GM18511 (cell line): Measurements from ENCODE around the gene INSIG2.
A peak's percentile ranks its signal among the peaks of the same experiment; 100 is the strongest.

Experiments used
- ATAC-seq: cut with Tn5 transposase; IDR thresholded peaks from one replicate; pipeline ENCODE4 v1.9.1; 2021; ENCODE audit warnings: mild to moderate bottlenecking, moderate library complexity; ENCODE audit not compliant: unreplicated experiment

Gene INSIG2

DNA sequence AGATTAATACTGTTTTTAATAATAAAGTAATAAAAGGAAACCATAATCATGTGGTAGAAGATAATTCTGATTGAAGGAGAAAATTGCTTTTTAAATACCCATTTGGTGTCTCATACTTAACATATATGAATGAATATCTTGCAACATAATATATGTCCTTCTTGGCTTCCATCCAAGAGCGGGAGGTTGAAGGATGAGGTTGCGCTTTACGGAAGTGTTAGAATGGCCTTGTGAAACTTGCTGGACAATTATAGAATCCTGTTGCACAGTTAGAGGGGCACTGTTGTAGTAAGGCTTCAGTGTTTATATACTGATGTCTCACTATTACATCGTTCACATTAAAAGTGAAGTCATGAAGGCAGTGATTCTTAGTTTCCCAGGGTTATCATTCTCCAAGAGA lies 9.4 kb downstream of the INSIG2 start:
- no peak for ATAC-seq

GRCh38 chr2:118098307-118099030 lies 10.2 kb downstream of the INSIG2 start:
- ATAC-seq, result no peak

GRCh38 chr2:118102433-118103082 lies 14.3 kb downstream of the INSIG2 start:
- ATAC-seq, result no peak

DNA sequence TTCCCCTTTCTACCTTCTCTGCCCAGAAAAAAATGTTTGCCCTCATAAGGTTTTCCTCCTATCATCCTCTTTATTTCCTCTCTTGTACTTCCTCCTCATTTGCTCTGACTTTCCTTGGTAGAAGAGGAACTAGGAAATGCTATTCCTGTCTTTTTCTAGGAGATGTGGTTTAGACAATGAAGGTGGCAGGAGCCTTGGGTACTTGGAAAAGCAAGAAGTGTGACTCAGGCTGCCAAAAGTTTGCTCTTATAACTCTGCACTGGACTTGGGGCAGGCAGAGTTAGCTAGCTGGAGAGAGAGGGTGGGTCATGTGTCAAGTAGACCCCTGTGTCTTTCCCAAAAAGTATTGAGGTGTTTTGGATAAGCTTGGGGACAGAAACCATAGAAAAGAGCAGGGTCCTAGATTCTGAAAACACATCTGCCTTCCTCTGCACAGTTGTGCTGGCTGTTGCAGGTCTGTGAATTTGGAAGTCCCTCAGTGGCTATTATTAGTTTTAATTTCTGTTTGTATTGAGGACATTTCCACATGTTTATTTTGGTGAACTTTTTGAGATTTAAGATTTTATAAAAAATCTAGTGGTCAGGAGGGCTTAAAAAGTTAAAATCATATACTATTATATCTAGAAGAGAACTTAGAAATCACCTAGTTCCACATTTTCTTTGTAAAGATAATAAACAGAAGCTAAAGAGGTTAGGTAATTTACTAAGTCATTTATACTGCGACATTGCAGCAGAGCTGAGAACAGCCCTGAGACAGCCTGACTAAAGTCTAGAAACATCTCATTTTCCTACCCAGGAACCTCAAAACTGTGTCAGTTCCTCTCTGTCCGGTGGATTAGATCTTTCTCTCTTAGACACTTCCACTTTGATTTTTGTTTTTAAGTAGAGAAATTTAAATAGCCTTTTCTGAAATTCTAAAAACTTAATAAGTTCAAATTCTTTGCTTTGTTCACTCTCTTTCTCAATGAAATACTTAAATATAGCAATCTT lies 16.0 kb downstream of the INSIG2 start:
- peak; percentile 97 for ATAC-seq

- no peak for ATAC-seq
These were observed 17.2 kb downstream of the INSIG2 start for GRCh38 chr2:118105497-118105896.

DNA sequence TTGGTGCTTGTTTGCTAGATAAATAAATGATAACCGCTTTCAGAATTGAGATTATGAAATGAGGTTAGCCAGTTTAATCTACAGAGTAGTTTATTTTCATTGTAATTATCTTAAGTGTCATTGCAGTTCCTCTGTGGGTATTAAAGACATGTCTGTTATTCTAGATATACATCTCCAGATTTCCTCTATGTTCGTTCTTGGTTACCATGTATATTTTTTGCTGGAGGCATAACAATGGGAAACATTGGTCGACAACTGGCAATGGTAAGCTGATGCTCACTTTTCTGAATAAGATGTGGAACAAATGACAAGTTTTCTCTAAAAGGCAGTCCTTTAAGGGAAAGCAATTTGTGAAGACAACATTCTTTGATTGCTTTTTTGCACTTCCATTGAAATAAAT lies 18.7 kb downstream of the INSIG2 start:
- ATAC-seq, result no peak

DNA sequence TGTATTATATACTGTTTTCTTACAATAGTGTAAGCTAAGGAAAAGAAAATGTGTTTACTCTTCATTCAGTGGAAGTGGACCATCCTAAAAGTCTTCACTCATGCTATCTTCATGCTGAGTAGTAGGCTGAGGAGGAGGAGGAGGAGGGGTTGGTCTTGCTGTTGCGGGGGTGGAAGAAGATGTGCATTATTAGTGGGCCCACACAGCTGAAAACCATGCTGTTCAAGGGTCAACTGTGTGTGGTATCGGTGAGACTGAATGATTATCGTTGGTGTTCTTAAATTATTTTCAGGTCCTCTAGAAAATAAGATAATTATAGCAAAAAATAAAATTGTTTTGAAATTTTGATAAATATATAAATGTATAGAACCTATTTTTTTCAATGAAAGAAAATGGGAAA lies 22.0 kb downstream of the INSIG2 start:
- no peak for ATAC-seq

DNA sequence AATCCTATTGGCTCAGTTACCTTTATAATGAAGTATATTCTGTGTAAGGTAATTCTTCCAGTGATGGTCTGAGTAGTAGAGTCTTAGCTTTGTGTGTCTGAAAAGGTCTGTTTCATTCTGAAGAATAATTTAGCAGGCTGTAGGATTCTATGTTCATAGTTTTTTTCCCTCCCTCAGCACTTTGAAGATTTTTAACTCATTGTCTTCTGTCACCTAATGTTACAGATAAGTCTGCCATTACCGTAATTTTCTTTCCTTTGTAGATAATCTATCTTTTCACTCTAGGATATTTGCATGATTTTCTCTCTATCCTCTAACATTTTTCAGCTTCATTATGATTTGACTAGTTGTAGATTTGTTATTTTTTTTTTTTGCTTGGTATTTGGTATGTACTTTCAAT lies 22.7 kb downstream of the INSIG2 start:
- no peak for ATAC-seq

GRCh38 chr2:118112771-118113334 lies 24.6 kb downstream of the INSIG2 start:
- no peak for ATAC-seq

DNA sequence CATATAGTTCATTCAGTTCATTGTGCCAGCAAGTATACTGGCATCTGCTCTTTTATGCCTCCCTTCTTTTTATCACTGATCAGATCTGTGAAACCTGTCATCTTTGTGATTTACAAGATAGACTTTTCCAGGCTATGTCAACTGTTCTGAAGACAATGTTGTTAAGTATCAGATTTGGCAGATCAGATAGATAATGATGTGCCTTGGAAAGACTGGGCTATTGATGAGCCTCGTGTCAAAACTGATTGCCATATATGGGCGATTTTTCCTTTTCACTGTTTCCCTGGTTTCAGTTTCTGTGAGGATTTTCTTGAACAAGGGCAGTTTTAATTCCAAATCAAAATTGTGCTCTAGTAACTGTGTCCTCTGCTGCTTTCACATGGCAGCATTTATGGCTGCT lies 26.6 kb downstream of the INSIG2 start:
- no peak for ATAC-seq

DNA sequence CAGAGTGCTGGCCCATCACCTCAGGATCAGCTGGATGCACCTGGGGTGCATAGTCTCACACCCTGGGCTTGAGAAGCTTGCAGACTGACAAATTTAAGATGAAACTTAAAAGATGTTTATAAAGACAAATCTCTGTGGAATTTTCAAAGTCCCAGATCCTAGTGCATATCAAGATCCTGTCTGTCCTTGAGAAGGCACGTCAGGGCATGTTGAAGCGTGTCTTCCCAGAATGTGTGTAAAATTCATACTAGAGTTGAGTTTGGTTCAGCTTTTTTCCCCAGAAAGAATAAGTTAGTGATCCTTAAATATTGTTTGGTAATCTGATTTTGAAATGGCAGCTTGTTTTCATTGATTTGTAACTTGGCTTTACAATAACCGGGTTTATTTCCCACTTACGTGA lies 27.5 kb downstream of the INSIG2 start:
- ATAC-seq, result no peak

DNA sequence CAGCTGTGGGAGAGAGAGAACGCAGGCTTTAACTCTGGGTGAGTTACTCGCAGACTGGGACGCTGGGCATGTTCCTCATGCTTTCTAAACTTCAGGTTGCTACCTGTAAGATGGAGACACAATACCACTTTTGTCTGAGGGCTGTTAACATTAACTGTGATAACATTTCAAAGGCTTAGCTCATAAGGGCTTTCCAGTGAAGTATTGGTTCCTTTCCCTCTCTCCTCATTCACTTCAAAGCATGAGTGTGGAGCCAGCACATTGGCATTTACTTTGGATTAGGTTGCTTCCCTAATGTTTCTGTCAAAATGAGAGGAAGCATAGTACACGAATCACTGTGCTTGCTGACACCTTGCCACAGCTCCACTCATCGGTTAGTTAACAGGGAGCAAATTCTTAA lies 30.2 kb downstream of the INSIG2 start:
- ATAC-seq, result no peak

DNA sequence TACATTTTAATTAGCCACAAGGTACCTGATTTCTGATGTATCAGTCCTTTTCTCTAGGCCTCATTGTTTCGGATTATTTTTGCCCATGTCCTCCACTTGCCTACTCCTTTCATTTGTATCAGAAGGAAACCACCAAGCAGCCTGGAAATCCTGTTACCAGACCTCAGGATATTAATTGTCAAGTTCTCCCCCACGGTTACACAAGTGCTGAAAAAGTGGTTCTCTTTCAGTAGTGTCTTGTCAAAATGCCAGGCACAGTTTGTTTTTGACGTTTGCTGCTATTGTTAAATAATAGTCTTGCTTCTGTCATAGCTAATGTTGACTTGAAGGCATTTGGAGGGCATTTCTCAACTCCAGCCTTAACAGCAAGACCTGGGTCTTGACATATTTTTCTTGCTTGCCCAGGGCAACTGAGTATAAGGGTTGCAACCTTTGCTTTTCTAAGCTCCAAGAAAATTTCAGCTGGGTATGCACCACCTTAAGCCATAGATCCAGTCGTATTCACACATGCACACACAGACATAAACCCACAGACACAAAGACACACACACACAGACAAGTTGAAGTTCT lies 31.0 kb downstream of the INSIG2 start:
- ATAC-seq, result no peak

DNA sequence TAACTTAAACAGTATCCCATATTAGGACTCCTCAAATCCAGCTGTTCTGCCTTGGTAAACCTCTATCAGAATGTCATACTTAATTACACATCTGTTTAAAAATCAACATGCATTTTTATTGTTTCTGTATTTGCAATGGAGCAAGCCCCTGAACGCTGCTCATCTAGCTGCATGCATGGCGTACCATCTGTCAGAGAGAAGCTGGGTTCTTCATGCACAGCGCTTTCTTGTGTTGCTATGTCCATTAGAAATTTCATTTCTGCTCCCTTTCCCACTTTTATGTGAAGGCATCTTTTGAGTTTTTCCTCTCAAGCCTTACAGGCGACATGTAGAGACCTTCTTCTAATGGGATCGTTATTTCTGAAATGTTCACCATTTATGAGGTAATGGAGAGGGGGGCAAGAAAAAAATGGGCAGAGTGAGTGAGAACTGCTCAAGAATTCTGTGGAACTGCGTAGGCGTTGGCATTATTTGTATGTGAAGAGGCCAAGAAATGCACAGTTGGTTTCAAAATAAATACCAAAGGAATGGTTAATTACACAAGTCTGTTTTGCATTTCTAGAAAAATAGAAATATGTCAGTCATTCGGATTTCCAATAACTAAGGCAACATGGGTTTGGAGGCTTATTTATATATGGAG lies 31.6 kb downstream of the INSIG2 start:
- ATAC-seq, result no peak

- ATAC-seq, result no peak
These were observed 32.1 kb downstream of the INSIG2 start for GRCh38 chr2:118120401-118120780.

- ATAC-seq, result no peak
These were observed 32.8 kb downstream of the INSIG2 start for GRCh38 chr2:118121101-118121500.

DNA sequence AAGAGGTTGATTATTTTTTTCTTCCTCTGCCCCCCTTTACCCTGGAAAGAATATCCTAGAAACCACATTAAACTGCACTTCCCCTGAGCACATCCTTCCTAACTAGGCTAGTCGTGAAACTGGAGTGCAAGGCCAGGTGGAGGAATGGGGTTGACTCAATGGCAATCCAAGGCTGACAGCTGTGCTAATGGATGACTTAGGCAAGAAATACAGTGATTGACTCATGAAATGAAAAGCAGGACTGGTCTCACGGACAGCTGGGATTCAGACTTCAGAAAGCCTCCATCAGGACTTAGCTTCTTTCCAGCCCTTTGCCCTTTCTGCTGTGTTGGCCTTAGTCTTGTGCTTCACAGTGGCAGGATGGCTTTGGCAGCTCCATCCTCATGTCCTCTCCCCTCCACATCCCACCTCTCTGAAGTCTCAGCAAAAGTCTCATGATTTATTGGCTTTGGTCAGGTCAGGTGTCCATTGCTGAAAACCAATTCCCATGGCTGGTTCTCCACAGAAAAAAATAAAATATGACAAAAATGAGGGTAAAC lies 33.8 kb downstream of the INSIG2 start:
- no peak for ATAC-seq

GRCh38 chr2:118122594-118123281 lies 34.5 kb downstream of the INSIG2 start:
- ATAC-seq, result peak; percentile 94

- ATAC-seq, result no peak
These were observed 35.4 kb downstream of the INSIG2 start for GRCh38 chr2:118123561-118124232.
